Mucosa of gallbladder (tissue), 1 donor: ENCODE data around the gene TAF1L. TPM values are rescaled to one million over a fixed set of nuclear protein-coding genes. Genes with fewer than 3 reads are reported as not detected.
"Not testable (repeated sequence)": the region's sequence is repeated elsewhere in the genome, so short reads cannot be mapped to it uniquely, and the experiment has no call there.

Source experiments
- DNase-seq: peaks from one replicate; pipeline ENCODE4 v3.0.0-alpha.2; 2020; ENCODE audit warnings: low spot score
- total RNA-seq: library from RNA; stranded (reverse); gene quantifications from one replicate; pipeline ENCODE4 v1.2.1, GENCODE V29; 2021
- donor health status: DM: no; HTN: no; CAD: no.

Gene TAF1L
- 0.03 TPM for total RNA-seq

- DNase-seq, result no peak
Observed at GRCh38 chr9:32635362-32635761, at the start of gene TAF1L. Gene TAF1L, minus strand, starts transcription at chr9:32635669. Its CDS starts 90 bp downstream, at chr9:32635579.

- DNase-seq, result no peak
Observed at GRCh38 chr9:32681751-32682150, 46.3 kb upstream of the TAF1L start.

GRCh38 chr9:32677931-32678330, 42.5 kb upstream of the TAF1L start:
- no peak for DNase-seq

GRCh38 chr9:32672469-32672868, 37.0 kb upstream of the TAF1L start:
- no peak for DNase-seq

- no peak for DNase-seq
Observed at GRCh38 chr9:32671333-32671732, 35.9 kb upstream of the TAF1L start.

- DNase-seq, result no peak
Observed at GRCh38 chr9:32665101-32665500, 29.6 kb upstream of the TAF1L start.

- no peak for DNase-seq
Observed at GRCh38 chr9:32663741-32664140, 28.3 kb upstream of the TAF1L start.

GRCh38 chr9:32647671-32648070, 12.2 kb upstream of the TAF1L start:
- no peak for DNase-seq

GRCh38 chr9:32644698-32645097, 9.2 kb upstream of the TAF1L start:
- DNase-seq, result no peak

- not testable (repeated sequence) for DNase-seq
Observed at GRCh38 chr9:32633151-32633550, 2.3 kb downstream of the TAF1L start.

GRCh38 chr9:32631991-32632390, 3.5 kb downstream of the TAF1L start:
- DNase-seq, result no peak

GRCh38 chr9:32627394-32627954, 8.0 kb downstream of the TAF1L start:
- no peak for DNase-seq

- no peak for DNase-seq
Observed at GRCh38 chr9:32625320-32625719, 10.1 kb downstream of the TAF1L start.

GRCh38 chr9:32622948-32623347, 12.5 kb downstream of the TAF1L start:
- no peak for DNase-seq

GRCh38 chr9:32618261-32618660, 17.2 kb downstream of the TAF1L start:
- DNase-seq, result no peak

GRCh38 chr9:32606811-32607210, 28.7 kb downstream of the TAF1L start:
- DNase-seq, result no peak

- DNase-seq, result no peak
Observed at GRCh38 chr9:32603914-32604852, 31.3 kb downstream of the TAF1L start.

GRCh38 chr9:32599021-32599420, 36.4 kb downstream of the TAF1L start:
- not testable (repeated sequence) for DNase-seq

GRCh38 chr9:32596936-32597335, 38.5 kb downstream of the TAF1L start:
- DNase-seq, result no peak

- DNase-seq, result no peak
Observed at GRCh38 chr9:32596096-32596865, 39.2 kb downstream of the TAF1L start.

- no peak for DNase-seq
Observed at GRCh38 chr9:32590898-32591297, 44.6 kb downstream of the TAF1L start.

GRCh38 chr9:32590476-32590875, 45.0 kb downstream of the TAF1L start:
- DNase-seq, result no peak
